Ishikawa (cell line): ENCODE data around the gene RBMS1.

Experiments
- EP300 ChIP-seq: IDR thresholded peaks from 2 replicates; pipeline ENCODE4 v1.6.1; 2012; ENCODE audit warnings: borderline replicate concordance
- FOXM1 ChIP-seq: IDR thresholded peaks from 2 replicates; pipeline ENCODE4 v1.6.1; 2012; ENCODE audit warnings: low read depth, borderline replicate concordance
- NFIC ChIP-seq: IDR thresholded peaks from 2 replicates; pipeline ENCODE4 v1.6.1; 2012
- RAD21 ChIP-seq: IDR thresholded peaks from 2 replicates; pipeline ENCODE4 v1.6.1; 2012; ENCODE audit warnings: low read depth
- TAF1 ChIP-seq: IDR thresholded peaks from 2 replicates; pipeline ENCODE4 v1.6.1; 2012; ENCODE audit warnings: low read depth, mild to moderate bottlenecking
- TCF12 ChIP-seq: IDR thresholded peaks from 2 replicates; pipeline ENCODE4 v1.6.1; 2012; ENCODE audit warnings: low read depth
- YY1 ChIP-seq: IDR thresholded peaks from 2 replicates; pipeline ENCODE4 v1.6.1; 2012; ENCODE audit warnings: low read depth
- ZBTB7A ChIP-seq: IDR thresholded peaks from 2 replicates; pipeline ENCODE4 v1.6.1; 2012; ENCODE audit warnings: low read depth
- TF ChIP-seq, protein P1 (sequence below): IDR thresholded peaks from 2 replicates; pipeline ENCODE4 v1.6.1; 2012; ENCODE audit warnings: low read depth, mild to moderate bottlenecking

DNA sequence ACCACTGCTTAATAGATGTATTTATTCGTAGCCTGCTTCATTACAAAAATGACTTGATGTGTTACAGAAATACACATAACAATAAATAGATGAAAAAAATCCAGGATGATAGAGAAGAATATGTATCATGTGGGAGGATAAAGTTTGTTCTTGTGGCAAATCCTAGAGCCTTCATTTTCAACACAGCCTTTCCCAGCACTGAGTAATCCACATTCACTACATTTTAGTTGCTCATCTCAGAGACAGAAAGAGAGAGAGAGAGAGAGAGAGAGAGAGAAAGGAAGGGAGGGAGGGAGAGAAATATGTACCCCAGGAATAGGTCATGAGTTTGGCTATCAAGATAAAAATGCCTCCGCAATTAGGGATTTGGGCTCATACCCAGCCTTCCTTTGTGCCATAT lies 144.3 kb downstream of the RBMS1 start:
- TF ChIP-seq YY1: no peak
- TF ChIP-seq ZBTB7A: no peak
- no peak for TF ChIP-seq TAF1
- no peak for TF ChIP-seq NFIC
- no peak for TF ChIP-seq FOXM1
- TF ChIP-seq, protein P1, sequence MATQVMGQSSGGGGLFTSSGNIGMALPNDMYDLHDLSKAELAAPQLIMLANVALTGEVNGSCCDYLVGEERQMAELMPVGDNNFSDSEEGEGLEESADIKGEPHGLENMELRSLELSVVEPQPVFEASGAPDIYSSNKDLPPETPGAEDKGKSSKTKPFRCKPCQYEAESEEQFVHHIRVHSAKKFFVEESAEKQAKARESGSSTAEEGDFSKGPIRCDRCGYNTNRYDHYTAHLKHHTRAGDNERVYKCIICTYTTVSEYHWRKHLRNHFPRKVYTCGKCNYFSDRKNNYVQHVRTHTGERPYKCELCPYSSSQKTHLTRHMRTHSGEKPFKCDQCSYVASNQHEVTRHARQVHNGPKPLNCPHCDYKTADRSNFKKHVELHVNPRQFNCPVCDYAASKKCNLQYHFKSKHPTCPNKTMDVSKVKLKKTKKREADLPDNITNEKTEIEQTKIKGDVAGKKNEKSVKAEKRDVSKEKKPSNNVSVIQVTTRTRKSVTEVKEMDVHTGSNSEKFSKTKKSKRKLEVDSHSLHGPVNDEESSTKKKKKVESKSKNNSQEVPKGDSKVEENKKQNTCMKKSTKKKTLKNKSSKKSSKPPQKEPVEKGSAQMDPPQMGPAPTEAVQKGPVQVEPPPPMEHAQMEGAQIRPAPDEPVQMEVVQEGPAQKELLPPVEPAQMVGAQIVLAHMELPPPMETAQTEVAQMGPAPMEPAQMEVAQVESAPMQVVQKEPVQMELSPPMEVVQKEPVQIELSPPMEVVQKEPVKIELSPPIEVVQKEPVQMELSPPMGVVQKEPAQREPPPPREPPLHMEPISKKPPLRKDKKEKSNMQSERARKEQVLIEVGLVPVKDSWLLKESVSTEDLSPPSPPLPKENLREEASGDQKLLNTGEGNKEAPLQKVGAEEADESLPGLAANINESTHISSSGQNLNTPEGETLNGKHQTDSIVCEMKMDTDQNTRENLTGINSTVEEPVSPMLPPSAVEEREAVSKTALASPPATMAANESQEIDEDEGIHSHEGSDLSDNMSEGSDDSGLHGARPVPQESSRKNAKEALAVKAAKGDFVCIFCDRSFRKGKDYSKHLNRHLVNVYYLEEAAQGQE: no peak
- no peak for TF ChIP-seq EP300
- TF ChIP-seq RAD21: no peak
- no peak for TF ChIP-seq TCF12
